ENCODE results near the gene ATG13.
"Not testable (repeated sequence)": the region's sequence is repeated elsewhere in the genome, so short reads cannot be mapped to it uniquely, and the experiment has no call there.

The ATG13 gene

GRCh38 chr11:46700241-46701077, 83.1 kb downstream of the ATG13 start, which contains the start of the genes ARHGAP1 and ZNF408:
TSS of gene ARHGAP1 (minus strand) at chr11:46700619. CDS start at chr11:46696107, 4,512 bp downstream.
TSS of gene ZNF408 (plus strand) at chr11:46701031. CDS start at chr11:46701048, 17 bp downstream.
- DNase-seq = peak; percentile 99 to 100 (median 99)

- DNase-seq = peak in 1 of 3 donors; percentile 22
Observed at GRCh38 chr11:46701078-46701654, 83.8 kb downstream of the ATG13 start.

- no peak for DNase-seq
Observed at GRCh38 chr11:46705070-46705688, 87.8 kb downstream of the ATG13 start.

- no peak for DNase-seq
Observed at GRCh38 chr11:46706886-46707285, 89.5 kb downstream of the ATG13 start.

- DNase-seq = not testable (repeated sequence)
Observed at GRCh38 chr11:46709351-46709750, 92.0 kb downstream of the ATG13 start.

- no peak for DNase-seq
Observed at GRCh38 chr11:46710821-46711269, 93.5 kb downstream of the ATG13 start.

- no peak for DNase-seq
Observed at GRCh38 chr11:46711303-46711702, 94.0 kb downstream of the ATG13 start.

- no peak for DNase-seq
Observed at GRCh38 chr11:46712874-46713576, 95.7 kb downstream of the ATG13 start.

GRCh38 chr11:46717825-46718154, 100.4 kb downstream of the ATG13 start:
- not testable (repeated sequence) for DNase-seq

- no peak for DNase-seq
Observed at GRCh38 chr11:46718155-46719019, 101.0 kb downstream of the ATG13 start.

- DNase-seq = no peak
Observed at GRCh38 chr11:46719048-46719542, 101.7 kb downstream of the ATG13 start, which contains the start of gene F2. TSS of gene F2 (plus strand) at chr11:46719213. CDS start at chr11:46719236, 23 bp downstream.

- no peak for DNase-seq
Observed at GRCh38 chr11:46719543-46720218, 102.3 kb downstream of the ATG13 start.

- DNase-seq = no peak
Observed at GRCh38 chr11:46721286-46721685, 103.9 kb downstream of the ATG13 start.

GRCh38 chr11:46722566-46723358, 105.4 kb downstream of the ATG13 start:
- DNase-seq = peak in 1 of 3 donors; percentile 10

GRCh38 chr11:46723359-46723680, 106.0 kb downstream of the ATG13 start:
- DNase-seq = peak in 1 of 3 donors; percentile 5

GRCh38 chr11:46724088-46724487, 106.7 kb downstream of the ATG13 start:
- DNase-seq = no peak

Measured in suppressor macrophage treated with lipopolysaccharide for 1 hour (primary cell).